Stimulated activated CD8-positive, alpha-beta memory T cell treated with anti-CD3 and anti-CD28 coated beads, Interleukin-15, amount 100 ng/mL, for 1 hour (primary cell): Measurements from ENCODE around the gene WDTC1.
"Not testable (repeated sequence)": the region's sequence is repeated elsewhere in the genome, so short reads cannot be mapped to it uniquely, and the experiment has no call there.

ENCODE experiments used
- DNase-seq: peaks from one replicate; pipeline ENCODE4 v3.0.0-alpha.2; 2020; ENCODE audit warnings: low read depth

The WDTC1 gene

DNA sequence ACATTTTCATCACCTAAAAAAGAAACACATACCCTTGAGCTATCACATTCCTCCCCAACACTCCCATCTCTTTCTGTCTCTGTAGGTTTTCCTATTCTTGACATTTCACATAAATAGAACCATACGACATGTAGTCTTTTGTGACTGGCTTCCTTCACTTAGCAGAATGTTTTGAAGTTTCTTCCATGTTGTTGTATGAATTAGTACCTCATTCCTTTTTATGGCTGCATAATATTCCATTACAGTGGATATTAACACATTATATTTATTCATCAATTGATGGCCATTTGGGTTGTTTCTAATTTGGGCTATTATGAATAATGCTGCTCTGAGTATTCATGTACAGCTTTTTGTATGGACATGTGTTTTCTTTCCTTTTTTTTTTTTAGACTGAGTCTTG lies 11.8 kb downstream of the WDTC1 start:
- DNase-seq = no peak

DNA sequence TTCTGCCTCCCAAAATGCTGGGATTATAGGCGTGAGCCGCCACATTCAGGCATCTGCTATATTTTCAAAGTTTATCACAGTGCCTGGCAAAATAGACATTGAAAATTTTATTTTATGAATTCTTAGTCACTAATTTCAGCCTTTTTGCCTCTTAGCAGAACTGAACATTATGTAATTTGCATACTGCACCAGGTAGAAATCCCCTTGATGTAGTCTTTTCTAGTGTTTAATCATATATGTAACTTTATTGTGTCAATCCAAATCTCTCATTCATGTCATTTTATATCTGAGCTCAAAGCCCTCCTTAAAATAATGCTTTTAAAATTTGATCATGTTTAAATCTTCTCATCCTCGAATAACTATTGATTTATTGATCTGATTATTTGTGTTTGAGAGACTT lies 19.2 kb downstream of the WDTC1 start:
- DNase-seq = no peak

DNA sequence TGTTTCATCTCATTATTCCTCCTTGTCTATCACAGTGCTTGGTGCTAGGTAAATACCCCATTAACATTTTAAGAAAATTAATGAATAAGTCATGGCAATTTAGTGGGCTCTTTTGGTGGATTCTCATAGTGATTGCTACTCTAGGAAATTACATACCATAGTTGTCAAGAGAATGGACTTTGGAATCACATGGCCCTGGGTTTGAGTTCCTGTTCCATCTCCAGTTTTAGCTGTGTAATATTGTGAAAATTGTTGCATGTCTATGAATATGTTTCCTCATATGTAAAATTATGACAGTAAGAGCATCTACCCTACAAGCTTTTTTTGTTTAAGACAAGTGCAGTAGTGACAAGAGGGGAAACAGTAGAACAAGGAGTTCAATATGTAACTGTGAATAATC lies 20.7 kb downstream of the WDTC1 start:
- no peak for DNase-seq

DNA sequence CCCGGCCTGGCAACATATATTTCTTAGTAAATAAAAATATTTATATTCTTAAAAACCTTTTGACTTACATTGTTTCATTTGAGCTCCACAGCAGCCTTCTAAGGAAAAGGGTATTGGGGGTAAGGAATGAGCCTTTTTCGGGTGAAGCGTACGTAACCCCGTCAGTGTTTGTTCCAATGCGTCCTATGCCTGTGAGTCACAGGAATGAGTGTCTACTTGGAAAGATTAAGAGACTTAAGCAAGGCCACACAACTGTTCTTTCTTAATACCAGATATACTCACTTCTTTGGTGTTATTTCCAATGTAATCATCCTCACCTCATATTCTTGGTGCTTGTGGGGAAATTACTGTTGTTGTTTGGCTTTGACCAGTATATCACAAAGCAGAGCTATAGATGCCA lies 22.7 kb downstream of the WDTC1 start:
- DNase-seq = no peak

DNA sequence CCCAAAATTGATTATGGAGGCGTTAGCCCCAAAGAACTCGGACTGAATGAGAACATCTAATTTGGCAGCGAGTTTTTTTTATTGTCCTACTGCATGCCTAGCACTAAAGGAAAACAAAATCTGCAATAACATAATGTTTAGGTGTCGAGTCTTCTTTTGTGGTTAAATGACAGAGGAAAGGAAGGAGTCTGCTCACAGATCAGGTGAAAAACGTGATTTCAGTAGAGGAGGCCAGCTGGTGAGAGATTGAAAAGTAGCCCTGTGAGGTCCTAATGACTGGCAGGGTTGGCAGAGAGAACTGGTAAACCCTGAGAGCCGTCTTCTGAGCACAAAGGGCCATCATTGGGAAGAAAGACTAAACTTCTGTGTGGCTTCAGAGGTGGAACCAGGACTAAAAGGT lies 24.2 kb downstream of the WDTC1 start:
- no peak for DNase-seq

DNA sequence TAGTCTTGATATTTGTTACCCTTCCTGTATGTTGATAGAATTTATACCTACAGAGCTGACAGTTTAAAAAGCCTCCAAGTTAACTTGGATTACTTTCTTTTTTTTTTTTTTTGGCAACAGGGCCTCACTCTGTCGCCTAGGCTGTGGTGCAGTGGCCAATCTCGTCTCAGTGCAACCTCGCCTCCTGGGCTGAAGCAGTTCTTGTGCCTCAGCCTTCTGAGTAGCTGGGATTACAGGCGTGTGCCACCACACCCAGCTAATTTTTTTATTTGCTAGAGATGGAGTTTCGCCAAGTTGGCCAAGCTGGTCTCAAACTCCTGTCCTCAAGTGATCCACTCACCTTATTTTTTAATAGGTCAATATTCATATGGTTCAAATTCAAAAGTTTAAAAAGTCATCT lies 32.7 kb downstream of the WDTC1 start:
- no peak for DNase-seq

DNA sequence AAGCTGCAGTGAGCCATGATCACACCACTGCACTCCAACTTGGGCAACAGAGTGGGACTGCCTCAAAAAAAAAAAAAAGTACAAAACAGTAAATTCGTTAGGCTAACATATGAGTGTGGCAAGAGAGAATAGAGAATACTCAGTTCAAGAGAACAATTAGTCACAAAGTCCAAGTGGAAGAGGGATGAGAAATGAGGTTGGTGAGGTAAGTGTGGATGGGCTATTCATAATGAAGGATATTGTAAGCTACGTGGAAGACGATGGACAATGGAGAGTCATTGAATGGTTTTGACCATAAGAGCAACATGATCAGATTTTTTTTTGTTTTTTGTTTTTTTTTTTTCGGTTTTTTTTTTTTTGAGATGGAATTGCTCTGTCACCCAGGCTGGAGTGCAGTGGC lies 34.8 kb downstream of the WDTC1 start:
- DNase-seq = no peak

DNA sequence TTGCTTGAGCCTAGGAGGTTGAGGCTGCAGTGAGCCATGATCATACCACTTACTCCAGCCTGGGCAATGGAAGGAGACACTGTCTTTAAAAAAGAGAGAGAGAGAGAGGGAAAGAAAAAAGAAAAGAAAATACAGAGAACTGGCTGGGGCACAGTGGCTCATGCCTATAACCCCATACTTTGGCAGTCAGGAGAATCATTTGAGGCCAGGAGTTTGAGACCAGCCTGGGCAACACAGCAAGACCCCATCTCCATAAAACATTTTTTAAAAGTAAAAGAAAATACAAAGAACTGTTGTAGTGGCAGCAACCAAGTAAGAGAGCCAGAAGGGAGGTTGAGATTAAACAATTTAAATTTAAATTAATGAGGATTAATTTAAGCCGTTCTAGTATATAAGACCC lies 39.8 kb downstream of the WDTC1 start:
- DNase-seq = no peak

DNA sequence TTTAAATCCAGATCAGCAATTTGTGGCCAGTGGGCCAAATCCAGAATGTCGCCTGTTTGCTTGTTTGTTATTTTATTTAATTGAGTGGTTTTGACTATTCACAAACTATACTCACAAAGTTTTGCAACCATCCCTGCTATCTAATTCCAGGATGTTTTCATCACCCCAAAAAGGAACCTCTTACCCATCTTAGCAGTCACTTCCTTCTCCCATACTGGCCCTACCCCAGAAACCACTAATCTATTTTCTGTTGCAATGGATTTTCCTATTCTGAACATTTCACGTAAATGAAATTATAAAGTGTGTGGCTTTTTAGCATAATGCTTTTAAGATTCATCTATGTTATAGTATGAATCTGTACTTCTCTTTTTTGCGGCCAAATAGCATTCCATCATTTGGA lies 41.3 kb downstream of the WDTC1 start:
- DNase-seq = no peak

DNA sequence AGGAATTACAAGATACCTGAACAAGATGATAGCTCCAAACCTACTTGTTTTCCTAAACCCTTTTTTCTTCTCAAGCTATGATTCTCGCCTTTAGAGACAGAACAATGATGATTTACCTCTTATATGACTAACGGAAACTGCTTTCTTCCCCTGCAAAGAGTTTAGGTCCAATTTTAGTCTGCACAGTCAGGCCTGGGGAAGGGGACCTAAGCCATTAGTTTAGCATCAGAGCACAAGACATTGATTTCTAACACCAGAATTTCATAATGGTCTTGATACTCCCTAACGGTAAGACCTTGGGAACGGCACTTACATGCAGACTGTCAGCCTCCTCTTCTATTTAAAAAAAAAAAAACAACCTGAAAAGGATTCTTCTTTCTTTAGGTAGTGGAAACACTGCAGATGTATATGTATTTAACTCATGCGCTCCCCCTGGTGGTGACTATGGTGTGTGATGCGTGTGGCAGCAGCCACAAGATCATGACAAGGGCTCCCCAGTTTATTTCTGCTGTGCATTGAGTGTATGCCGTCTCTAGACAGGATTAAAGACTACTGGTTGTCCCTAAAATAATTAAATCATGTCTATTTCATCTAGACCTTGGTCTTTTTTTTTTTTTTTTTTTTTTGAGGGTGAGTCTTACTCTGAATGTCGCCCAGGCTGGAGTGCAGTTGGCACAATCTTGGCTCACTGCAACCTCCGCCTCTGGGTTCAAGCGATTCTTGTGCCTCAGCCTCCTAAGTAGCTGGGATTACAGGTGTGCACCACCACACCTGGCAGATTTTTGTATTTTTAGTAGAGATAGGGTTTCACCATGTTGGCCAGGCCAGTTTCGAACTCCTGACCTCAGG lies 50.2 kb downstream of the WDTC1 start:
- DNase-seq = peak; percentile 85

DNA sequence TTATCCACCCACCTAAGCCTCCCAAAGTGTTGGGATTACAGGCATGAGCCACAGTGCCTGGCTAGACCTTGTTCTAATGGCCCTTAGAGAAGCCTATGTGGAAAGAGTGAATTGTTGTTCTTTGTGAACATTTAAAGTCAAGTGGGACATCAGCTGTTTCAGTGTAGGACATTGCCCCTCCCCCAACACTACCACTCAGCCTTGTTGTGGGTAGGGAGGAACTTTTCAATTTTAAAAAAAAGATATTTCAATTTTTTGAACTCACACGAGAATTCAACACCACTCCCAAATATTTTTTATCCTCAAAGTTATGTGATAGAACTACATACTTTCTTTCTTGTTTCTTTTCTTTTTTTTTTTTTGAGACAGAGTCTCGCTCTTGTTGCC lies 50.8 kb downstream of the WDTC1 start:
- no peak for DNase-seq

DNA sequence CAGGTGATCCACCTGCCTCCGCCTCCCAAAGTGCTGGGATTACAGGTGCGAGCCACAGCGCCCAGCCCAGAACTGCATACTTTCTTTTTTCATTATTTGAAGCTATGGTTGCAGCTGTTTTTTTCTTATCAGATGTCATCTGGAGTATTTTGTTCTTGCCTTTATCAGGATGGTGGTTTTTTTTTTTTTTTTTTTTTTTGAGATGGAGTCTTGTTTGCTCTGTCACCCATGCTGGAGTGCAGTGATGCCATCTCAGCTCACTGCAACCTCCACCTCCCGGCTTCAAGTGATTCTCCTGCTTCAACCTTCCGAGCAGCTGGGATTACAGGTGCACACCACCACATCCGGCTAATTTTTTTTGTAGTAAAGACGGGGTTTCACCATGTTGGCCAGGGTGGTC lies 51.4 kb downstream of the WDTC1 start:
- DNase-seq = not testable (repeated sequence)

DNA sequence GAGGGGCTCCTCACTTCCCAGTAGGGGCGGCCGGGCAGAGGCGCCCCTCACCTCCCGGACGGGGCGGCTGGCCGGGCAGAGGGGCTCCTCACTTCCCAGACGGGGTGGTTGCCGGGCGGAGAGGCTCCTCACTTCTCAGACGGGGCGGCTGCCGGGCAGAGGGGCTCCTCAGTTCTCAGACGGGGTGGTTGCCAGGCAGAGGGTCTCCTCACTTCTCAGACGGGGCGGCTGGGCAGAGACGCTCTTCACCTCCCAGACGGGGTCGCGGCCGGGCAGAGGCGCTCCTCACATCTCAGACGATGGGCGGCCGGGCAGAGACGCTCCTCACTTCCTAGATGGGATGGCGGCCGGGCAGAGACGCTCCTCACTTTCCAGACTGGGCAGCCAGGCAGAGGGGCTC lies 54.7 kb downstream of the WDTC1 start:
- not testable (repeated sequence) for DNase-seq

DNA sequence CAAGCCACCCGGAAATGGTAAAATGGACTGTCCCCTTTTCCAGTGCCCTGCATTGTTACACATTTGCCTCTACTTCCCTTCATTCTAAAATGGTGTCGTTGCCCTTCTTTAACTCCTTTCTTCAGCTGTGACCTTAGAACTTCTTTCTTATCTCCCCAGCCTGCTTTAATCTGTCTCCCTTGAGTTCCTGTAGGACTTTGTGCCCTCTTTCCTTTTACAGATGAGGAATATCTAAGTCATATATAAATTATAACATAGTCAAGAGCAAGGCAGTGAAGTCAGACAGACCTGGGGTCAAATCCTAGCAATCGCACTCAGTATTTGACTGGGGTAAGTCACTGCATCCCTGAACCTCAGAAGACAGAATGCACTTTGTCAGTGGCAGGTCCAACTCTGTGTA lies 56.1 kb downstream of the WDTC1 start:
- no peak for DNase-seq

DNA sequence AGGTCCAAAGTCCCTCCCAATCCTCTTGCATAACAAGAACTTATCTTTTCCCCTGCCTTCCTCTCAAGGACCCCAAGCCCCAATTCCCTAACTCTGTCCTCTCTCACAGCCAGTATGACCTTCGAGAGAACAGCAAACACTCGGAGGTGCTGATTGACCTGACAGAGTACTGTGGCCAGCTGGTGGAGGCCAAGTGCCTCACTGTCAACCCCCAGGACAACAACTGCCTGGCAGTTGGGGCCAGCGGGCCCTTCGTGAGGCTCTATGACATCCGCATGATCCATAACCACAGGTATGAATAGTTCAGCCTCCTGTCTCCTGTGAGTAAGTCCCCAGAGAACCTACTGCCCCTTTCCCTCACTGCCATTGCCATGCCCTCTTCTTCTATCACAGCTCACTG lies 57.7 kb downstream of the WDTC1 start:
- no peak for DNase-seq

DNA sequence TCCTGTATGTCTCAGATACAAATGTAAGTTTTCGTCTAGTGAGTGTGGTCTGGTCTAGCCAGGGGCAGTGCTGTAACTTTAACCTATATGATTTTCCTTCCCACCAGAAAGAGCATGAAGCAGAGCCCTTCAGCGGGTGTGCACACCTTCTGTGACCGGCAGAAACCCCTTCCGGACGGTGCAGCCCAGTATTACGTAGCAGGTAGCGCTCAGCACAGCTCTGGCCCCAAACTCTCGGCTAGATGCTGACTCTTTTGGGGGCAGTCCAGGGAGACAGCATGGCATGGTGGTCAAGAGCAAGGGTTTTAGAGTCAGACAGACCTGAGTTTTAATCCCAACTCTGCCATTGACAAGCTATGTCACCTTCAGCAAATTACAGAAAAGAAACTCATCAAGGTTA lies 59.5 kb downstream of the WDTC1 start:
- no peak for DNase-seq

DNA sequence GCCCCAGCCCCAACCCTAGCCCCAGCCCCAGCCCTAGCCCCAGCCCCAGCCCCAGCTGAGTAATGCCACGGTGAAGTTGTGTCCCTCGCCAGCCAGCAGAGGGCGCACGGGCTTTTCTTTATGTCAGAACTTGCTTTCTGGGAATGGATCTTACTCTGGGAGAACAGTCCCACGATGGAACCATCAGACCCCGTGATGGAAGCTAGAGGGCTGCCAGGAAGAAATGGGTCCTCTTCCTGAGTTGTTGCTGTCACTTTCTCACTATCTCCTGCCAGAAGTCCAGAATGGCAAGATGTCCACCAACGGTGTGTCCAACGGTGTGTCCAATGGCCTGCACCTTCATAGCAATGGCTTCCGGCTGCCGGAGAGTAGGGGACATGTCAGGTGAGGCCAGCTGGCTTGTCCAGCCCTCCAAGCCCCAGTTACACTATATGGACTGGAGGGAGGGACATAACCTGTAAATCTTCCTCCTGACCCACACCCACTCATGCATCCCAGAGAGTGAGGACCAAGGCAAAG lies 62.4 kb downstream of the WDTC1 start:
- peak; percentile 43 for DNase-seq

DNA sequence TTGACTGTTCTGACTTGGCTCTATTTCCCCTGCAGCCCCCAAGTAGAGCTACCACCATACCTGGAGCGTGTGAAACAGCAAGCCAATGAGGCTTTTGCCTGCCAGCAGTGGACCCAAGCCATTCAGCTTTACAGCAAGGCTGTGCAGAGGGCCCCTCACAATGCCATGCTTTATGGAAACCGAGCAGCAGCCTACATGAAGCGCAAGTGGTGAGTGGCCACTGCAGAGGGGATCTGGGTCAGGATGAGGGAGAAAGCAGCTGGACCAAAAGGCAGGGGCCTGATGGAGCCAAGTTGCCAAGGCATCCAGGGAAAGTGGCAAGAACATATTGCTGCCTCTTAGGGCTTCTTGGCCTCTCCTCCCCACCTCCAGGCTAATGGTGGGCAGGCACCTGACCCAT lies 63.5 kb downstream of the WDTC1 start:
- DNase-seq = no peak

DNA sequence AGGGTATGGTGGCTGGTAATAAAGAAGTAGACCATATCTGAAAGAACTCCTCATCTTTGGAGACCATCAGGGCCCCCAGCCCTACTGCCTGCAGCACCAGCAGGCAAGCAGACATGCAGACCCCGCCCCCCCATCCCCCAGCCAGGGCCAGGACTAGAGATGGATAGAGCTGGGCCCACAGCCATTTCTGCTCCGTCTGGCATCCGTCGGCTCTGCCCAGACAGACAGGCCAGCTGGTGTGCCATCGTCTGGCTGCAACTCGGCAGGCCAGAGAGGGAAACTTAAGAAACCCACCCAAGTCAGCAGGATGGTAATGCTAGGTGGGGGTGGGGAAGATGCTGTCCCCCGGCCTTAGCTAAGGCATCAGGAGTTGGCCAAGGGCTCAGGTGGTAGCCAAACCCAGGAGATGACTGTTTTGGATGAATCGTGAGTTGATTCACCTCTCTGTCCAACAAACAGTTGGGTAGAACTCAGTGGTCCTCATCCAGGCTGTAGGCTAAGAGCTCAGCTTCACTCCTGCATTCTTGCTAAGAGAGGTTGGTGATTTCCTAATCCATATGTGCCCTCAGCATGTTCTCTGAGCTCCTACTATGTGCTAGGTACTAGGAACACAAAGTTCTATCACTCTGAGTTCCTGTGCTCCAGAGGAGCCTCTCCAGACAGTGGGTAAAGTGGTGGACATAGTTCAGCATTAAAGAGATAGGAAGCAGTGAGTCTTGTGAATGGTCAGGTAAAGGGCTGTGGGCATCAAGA lies 64.4 kb downstream of the WDTC1 start:
- no peak for DNase-seq

DNA sequence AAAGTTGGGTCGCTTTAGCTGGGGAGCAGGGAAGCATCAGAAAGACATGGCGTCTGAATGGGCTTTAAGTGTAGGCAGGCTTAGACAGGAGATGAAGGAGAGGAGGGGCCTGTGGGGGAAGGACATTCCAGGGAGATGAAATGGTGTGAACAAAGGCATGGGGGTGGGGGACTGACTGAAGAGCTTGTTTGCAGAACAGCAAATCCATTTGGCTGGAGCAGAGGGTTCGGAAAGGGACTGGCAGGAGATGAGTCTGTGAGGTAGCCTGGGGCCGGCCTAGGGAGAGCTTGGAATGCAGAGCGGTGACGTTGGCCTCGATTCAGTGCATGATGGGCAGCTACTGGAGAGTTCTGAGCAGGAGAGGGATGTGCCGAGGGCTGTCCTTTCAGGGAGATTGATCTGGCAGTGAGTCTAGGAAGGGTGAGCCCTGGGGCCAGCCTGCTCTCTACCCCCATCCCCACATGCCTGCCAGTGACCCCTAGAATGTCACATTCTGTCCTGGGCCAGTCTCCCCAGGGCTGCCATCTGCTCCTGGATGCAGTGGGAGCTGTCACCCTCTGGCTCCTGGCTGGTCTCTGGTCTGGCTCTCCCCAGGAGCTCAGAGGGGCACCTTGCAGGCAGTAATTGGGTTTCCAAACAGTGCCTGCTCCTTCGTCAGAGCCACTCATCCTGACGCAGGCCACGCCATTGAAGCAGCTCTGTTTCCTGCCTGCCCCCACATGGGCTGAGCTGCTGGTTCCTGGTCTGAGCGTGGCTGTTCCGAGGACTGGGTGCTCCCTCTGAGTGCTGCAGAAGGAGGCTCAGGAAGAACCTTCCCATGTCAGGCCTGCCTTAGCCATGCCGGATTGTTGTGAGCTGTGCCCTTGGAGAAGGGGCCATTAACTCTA lies 65.2 kb downstream of the WDTC1 start:
- no peak for DNase-seq

DNA sequence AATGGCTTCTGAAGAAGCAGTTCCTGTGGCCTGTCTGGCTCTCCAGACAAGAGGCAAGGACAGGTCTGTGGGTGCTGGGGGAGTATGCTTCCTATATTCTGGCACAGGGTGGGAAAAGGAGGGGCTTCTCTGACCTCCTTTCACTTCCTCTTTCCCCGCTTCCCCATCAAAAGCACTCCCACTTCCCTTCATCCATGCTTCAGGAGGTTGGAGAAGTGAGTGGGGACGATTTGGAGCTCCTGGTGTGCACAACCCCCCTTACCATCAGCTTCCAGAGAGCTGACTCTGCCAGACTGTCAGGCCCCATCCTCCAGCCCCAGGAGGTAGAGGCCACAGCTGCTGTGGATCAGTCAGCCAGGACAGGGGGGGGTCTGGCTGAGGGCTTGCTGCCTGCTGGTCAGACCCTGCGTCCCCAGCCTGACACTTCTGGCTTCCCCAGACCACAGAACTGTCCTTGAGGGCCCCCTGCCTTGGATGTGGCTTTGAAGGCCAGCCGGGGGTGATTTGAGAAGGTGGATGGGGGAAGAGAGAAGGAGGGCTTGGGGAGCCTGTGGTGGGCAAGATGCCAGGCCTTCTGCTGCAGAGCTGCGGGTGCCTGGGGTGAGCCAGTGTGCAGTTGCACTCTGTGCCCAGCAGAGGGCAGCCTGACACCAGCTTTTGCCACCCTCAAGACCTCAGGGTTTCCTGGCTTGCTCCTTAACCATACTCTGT lies 66.1 kb downstream of the WDTC1 start:
- DNase-seq = peak; percentile 47

DNA sequence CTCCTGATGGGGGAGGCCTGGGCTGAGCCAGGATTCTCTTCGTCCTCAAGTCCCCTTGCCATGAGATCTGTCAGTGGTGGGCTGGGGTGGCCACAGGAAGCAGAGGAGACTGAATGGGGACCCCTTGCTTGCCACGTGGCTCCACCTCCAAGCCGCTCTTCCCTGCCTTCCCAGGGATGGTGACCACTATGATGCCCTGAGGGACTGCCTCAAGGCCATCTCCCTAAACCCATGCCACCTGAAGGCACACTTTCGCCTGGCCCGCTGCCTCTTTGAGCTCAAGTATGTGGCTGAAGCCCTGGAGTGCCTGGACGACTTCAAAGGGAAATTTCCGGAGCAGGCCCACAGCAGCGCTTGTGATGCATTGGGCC lies 66.6 kb downstream of the WDTC1 start:
- no peak for DNase-seq
